Neural cell (in vitro differentiated cells): ENCODE results near the gene FNDC1. TPM values are rescaled to one million over a fixed set of nuclear protein-coding genes. Genes with fewer than 3 reads are reported as not detected.

Source experiments
- H2AFZ ChIP-seq: fragments of 200-600, 300-800 bp; sonication (generic), shearing (Covaris generic); 2 replicates; pipeline ENCODE4 v1.6.0; 2014; ENCODE audit warnings: low read depth, mild to moderate bottlenecking, antibody characterized with exemption, low read length, moderate library complexity
- H3F3A ChIP-seq: fragments of 200-600 bp; shearing (Covaris generic); 2 replicates; pipeline ENCODE4 v1.6.1; 2016; ENCODE audit warnings: mild to moderate bottlenecking, moderate library complexity, mixed read lengths, antibody characterized with exemption, low read length; ENCODE audit not compliant: insufficient read depth, poor library complexity, severe bottlenecking
- H3K27ac ChIP-seq: fragments of 200-600, 300-800 bp; sonication (generic), shearing (Covaris generic); 2 replicates; pipeline ENCODE4 v1.5.1; 2014; ENCODE audit warnings: mild to moderate bottlenecking, low read length, moderate library complexity
- H3K27me3 ChIP-seq: fragments of 300-800, 200-600 bp; sonication (generic), shearing (Covaris generic); 2 replicates; pipeline ENCODE4 v1.6.0; 2014; ENCODE audit warnings: mild to moderate bottlenecking, low read depth, low read length, moderate library complexity; ENCODE audit not compliant: insufficient read depth
- H3K36me3 ChIP-seq: fragments of 300-800, 200-600 bp; sonication (generic), shearing (Covaris generic); 2 replicates; pipeline ENCODE4 v1.5.1; 2014; ENCODE audit warnings: mild to moderate bottlenecking, antibody characterized with exemption, low read length, moderate library complexity; ENCODE audit not compliant: insufficient read depth
- H3K4me2 ChIP-seq: fragments of 300-800, 200-600 bp; sonication (generic), shearing (Covaris generic); 2 replicates; pipeline ENCODE4 v1.6.0; 2014; ENCODE audit warnings: mild to moderate bottlenecking, low read length
- H3K4me3 ChIP-seq: fragments of 300-800, 200-600 bp; sonication (generic), shearing (Covaris generic); 2 replicates; pipeline ENCODE4 v1.5.1; 2014; ENCODE audit warnings: mild to moderate bottlenecking, low read length, moderate library complexity
- H3K79me2 ChIP-seq: fragments of 200-600 bp; shearing (Covaris generic); replicated peaks from 2 replicates; pipeline ENCODE4 v1.6.0; 2014; ENCODE audit warnings: mild to moderate bottlenecking, low read length, moderate library complexity; ENCODE audit not compliant: insufficient read depth
- H3K9ac ChIP-seq: fragments of 300-800, 200-600 bp; sonication (generic), shearing (Covaris generic); 2 replicates; pipeline ENCODE4 v1.6.1; 2016; ENCODE audit warnings: mild to moderate bottlenecking, low read length, mixed read lengths
- H3K9me2 ChIP-seq: fragments of 200-600 bp; shearing (Covaris generic); 2 replicates; pipeline ENCODE4 v1.6.1; 2016; ENCODE audit warnings: mild to moderate bottlenecking, low read length, mixed read lengths; ENCODE audit not compliant: insufficient read depth
- H3K9me3 ChIP-seq: fragments of 200-600, 300-800 bp; sonication (generic), shearing (Covaris generic); 2 replicates; pipeline ENCODE4 v1.6.1; 2016; ENCODE audit warnings: mild to moderate bottlenecking, mixed run types, low read length, moderate library complexity, mixed read lengths
- H4K20me1 ChIP-seq: fragments of 200-600 bp; shearing (Covaris generic); 2 replicates; pipeline ENCODE4 v1.6.1; 2016; ENCODE audit warnings: mild to moderate bottlenecking, mixed run types; ENCODE audit not compliant: insufficient read depth
- EP300 ChIP-seq: fragments of 450-650 bp; conservative IDR thresholded peaks from 2 replicates; pipeline ENCODE4 v1.6.1; 2014; ENCODE audit warnings: antibody characterized with exemption, mild to moderate bottlenecking, moderate library complexity; ENCODE audit not compliant: poor library complexity, severe bottlenecking
- EZH2 ChIP-seq: fragments of 200-600, 300-800 bp; shearing (Covaris generic), sonication (generic); IDR thresholded peaks from 2 replicates; pipeline ENCODE4 v1.6.1; 2014; ENCODE audit warnings: antibody characterized with exemption, low read length, borderline replicate concordance, mild to moderate bottlenecking; ENCODE audit not compliant: insufficient read depth, poor library complexity, severe bottlenecking
- MXI1 ChIP-seq: fragments of 450-650 bp; conservative IDR thresholded peaks from 2 replicates; pipeline ENCODE4 v1.6.1; 2014; ENCODE audit warnings: antibody characterized with exemption, mild to moderate bottlenecking; ENCODE audit not compliant: poor library complexity, severe bottlenecking
- POLR2AphosphoS5 ChIP-seq: IDR thresholded peaks from 2 replicates; pipeline ENCODE4 v1.6.1; 2012
- RAD21 ChIP-seq: fragments of 450-650 bp; conservative IDR thresholded peaks from 2 replicates; pipeline ENCODE4 v1.6.1; 2014; ENCODE audit warnings: antibody characterized with exemption, mild to moderate bottlenecking, moderate library complexity
- SMC3 ChIP-seq: fragments of 450-650 bp; conservative IDR thresholded peaks from 2 replicates; pipeline ENCODE4 v1.6.1; 2014; ENCODE audit warnings: antibody characterized with exemption, mild to moderate bottlenecking, moderate library complexity; ENCODE audit not compliant: poor library complexity
- TAF1 ChIP-seq: IDR thresholded peaks from 2 replicates; pipeline ENCODE4 v1.6.1; 2012; ENCODE audit warnings: low read depth
- polyA plus RNA-seq: library from polyadenylated mRNA; depleted of rRNA; stranded (reverse); fragments of >200 nt; gene quantifications from 2 replicates; pipeline ENCODE4 v1.2.3, GENCODE V29; 2014
- TF ChIP-seq, protein P1 (sequence below): fragments of 450-650 bp; IDR thresholded peaks from 2 replicates; pipeline ENCODE4 v1.5.1; 2014; ENCODE audit warnings: antibody characterized with exemption, mild to moderate bottlenecking, moderate library complexity; ENCODE audit not compliant: poor library complexity, severe bottlenecking

Gene FNDC1
- polyA plus RNA-seq, 1 donor from 2014 or later = not detected

DNA sequence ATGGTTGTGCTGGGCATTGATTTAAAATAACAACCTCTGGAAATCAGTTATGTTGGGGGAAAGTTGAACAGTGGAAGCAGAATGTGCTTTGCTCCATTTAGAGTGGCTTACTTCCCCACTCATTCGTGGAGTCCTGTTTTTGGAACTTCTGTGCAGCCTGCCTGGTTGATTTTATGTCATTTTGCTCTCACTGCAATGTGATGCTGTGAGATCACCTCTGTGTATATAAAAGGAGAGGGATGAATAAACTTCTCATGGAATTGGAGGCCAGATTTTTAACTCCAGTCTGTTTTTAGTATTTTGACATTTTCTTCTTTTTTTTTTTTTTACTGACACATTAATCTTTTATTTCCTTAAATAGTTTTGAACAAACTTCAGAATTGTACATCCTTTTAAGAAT, 139.0 kb downstream of the FNDC1 start:
- Histone ChIP-seq H3K36me3 (no peaks in the 10 kb centered on the region), H3K9me2 (no peaks in the 10 kb centered on the region), H3K9ac (no peak overlapping the region), H3K9me3 (peaks cover 7% of the 10 kb centered on the region), H3K4me2 (no peak overlapping the region), H4K20me1 (no peaks in the 10 kb centered on the region), H3K27ac (no peak overlapping the region), H3K79me2 (no peaks in the 10 kb centered on the region), H3K4me3 (no peak overlapping the region), H3F3A (no peaks in the 10 kb centered on the region), H3K27me3 (no peaks in the 10 kb centered on the region), H2AFZ (no peak overlapping the region)
- TF ChIP-seq SMC3 = no peak
- TF ChIP-seq, protein P1, sequence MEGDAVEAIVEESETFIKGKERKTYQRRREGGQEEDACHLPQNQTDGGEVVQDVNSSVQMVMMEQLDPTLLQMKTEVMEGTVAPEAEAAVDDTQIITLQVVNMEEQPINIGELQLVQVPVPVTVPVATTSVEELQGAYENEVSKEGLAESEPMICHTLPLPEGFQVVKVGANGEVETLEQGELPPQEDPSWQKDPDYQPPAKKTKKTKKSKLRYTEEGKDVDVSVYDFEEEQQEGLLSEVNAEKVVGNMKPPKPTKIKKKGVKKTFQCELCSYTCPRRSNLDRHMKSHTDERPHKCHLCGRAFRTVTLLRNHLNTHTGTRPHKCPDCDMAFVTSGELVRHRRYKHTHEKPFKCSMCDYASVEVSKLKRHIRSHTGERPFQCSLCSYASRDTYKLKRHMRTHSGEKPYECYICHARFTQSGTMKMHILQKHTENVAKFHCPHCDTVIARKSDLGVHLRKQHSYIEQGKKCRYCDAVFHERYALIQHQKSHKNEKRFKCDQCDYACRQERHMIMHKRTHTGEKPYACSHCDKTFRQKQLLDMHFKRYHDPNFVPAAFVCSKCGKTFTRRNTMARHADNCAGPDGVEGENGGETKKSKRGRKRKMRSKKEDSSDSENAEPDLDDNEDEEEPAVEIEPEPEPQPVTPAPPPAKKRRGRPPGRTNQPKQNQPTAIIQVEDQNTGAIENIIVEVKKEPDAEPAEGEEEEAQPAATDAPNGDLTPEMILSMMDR = no peak
- TF ChIP-seq EP300 = no peak
- no peak for TF ChIP-seq POLR2AphosphoS5
- no peak for TF ChIP-seq RAD21
- no peak for TF ChIP-seq TAF1

DNA sequence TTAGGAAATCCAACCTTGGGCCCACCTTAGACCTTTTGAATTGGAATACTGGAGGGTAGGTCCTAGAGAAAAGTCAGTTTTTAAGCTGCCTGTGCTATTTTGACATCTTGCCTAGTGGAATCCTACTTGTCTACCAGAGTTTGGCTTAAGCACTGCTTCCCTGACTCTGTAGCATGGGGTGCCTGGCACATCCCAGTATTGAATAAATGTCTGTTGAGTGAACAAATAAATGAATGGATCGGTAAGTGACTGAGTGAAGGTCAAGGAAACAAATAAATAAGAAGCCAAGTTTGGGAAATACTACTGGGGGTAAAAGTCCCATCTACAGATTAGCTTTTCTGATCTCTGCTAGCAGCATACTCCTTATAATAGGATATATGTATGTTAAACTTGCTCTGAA, 140.5 kb downstream of the FNDC1 start:
- Histone ChIP-seq H3K27ac (no peak overlapping the region), H3K27me3 (no peaks in the 10 kb centered on the region), H3K4me3 (no peak overlapping the region), H3K9ac (no peak overlapping the region), H3K36me3 (no peaks in the 10 kb centered on the region), H3K4me2 (no peak overlapping the region), H3K79me2 (no peaks in the 10 kb centered on the region), H2AFZ (no peak overlapping the region), H3F3A (no peaks in the 10 kb centered on the region), H4K20me1 (no peaks in the 10 kb centered on the region), H3K9me2 (no peaks in the 10 kb centered on the region), H3K9me3 (peaks cover 7% of the 10 kb centered on the region)
- TF ChIP-seq, protein P1 = no peak
- TF ChIP-seq TAF1 = no peak
- no peak for TF ChIP-seq EP300
- no peak for TF ChIP-seq RAD21

DNA sequence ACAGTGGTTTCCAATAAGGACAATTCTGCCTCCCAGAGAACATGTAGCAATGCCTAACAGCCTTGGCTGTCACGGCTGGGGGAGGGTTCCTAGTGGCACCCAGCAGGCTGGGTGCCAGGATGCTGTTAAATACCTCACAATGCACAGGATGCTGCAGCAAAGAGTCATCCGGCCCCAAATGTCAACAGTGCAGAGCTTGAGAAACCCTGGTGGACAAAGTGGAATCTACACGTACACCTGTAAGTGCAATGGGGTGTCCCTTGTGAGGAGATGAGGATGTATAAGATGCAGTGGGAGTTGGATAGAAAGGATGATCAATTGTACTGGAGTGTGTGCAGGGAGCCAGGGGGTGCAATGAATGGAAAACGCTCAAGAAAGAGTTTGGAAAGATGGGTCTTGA, 142.4 kb downstream of the FNDC1 start:
- Histone ChIP-seq H3K4me2 (no peak overlapping the region), H3K27ac (no peak overlapping the region), H3K9ac (no peak overlapping the region), H3K4me3 (no peak overlapping the region), H4K20me1 (no peaks in the 10 kb centered on the region), H2AFZ (no peak overlapping the region), H3K9me3 (peaks cover 7% of the 10 kb centered on the region), H3K79me2 (no peaks in the 10 kb centered on the region), H3K36me3 (no peaks in the 10 kb centered on the region), H3K27me3 (no peaks in the 10 kb centered on the region), H3F3A (no peaks in the 10 kb centered on the region), H3K9me2 (no peaks in the 10 kb centered on the region)
- no peak for TF ChIP-seq POLR2AphosphoS5
- TF ChIP-seq TAF1 = no peak
- TF ChIP-seq SMC3 = no peak
- TF ChIP-seq MXI1 = no peak
- no peak for TF ChIP-seq EZH2
- TF ChIP-seq EP300 = no peak
